ENCODE results near the gene MROH8. TPM values are rescaled to one million over a fixed set of nuclear protein-coding genes. Genes with fewer than 3 reads are reported as not detected.
"Not testable (repeated sequence)": the region's sequence is repeated elsewhere in the genome, so short reads cannot be mapped to it uniquely, and the experiment has no call there.

Gene MROH8
- total RNA-seq, 1 experiment from 2014 or later: 3.3 TPM

GRCh38 chr20:37131486-37131885 lies 47.9 kb downstream of the MROH8 start:
- H3K4me2 ChIP-seq: no peak overlapping the region
- DNase-seq: no peak
- H2AFZ ChIP-seq: no peak overlapping the region
- no peak overlapping the region for H3K4me3 ChIP-seq
- no peaks in the 10 kb centered on the region for H3K79me2 ChIP-seq (ENCODE audit: low read depth)
- POLR2A ChIA-PET (ENCODE audit: unreplicated experiment): no interaction called here
- intact Hi-C loops (cut with micrococcal nuclease; ENCODE audit: unreplicated experiment): no loop called here
- BruUV-seq (replicated peaks): no TSS peak
- H3F3A ChIP-seq (ENCODE audit: insufficient read depth, low read depth): no peaks in the 10 kb centered on the region
- H3K36me3 ChIP-seq (ENCODE audit: low read depth): no peaks in the 10 kb centered on the region
- no peaks in the 10 kb centered on the region for H3K4me1 ChIP-seq (replicated peaks; ENCODE audit: insufficient read depth)
- H3K27me3 ChIP-seq (ENCODE audit: insufficient read depth, low read depth): no peaks in the 10 kb centered on the region; the same call in 1 of the 2 replicates
- CTCF ChIA-PET: no interaction called here
- no peak overlapping the region for H3K27ac ChIP-seq
- no peaks in the 10 kb centered on the region for H4K20me1 ChIP-seq (ENCODE audit: insufficient read depth)
- no peak for TF ChIP-seq EZH2 (IDR thresholded peaks at IDR 0.05; ENCODE audit: low read depth)
- TF ChIP-seq CTCF (conservative IDR thresholded peaks at IDR 0.05): no peak
- H3K9me3 ChIP-seq (ENCODE audit: insufficient read depth, low read depth): no peaks in the 10 kb centered on the region
- no peaks in the 10 kb centered on the region for H3K9me2 ChIP-seq (ENCODE audit: insufficient read depth)

GRCh38 chr20:37128803-37129202 lies 50.5 kb downstream of the MROH8 start:
- TF ChIP-seq CTCF (conservative IDR thresholded peaks at IDR 0.05) (no peak), EZH2 (IDR thresholded peaks at IDR 0.05; ENCODE audit: low read depth) (no peak)
- no peak for DNase-seq
- intact Hi-C loops (cut with micrococcal nuclease; ENCODE audit: unreplicated experiment): no loop called here
- H3K4me3 ChIP-seq: no peak overlapping the region
- H3K27me3 ChIP-seq (ENCODE audit: insufficient read depth, low read depth): no peaks in the 10 kb centered on the region; the same call in 1 of the 2 replicates
- ChIA-PET CTCF (no interaction called here), POLR2A (ENCODE audit: unreplicated experiment) (interaction anchor here (0.7 kb wide), 1 partner anchor 28 kb away, joined by 15 read pairs; no protein-coding TSS in a partner anchor)
- no peak overlapping the region for H2AFZ ChIP-seq
- no peaks in the 10 kb centered on the region for H3K36me3 ChIP-seq (ENCODE audit: low read depth)
- H3K9me2 ChIP-seq (ENCODE audit: insufficient read depth): no peaks in the 10 kb centered on the region
- H3K27ac ChIP-seq: no peak overlapping the region
- no peaks in the 10 kb centered on the region for H4K20me1 ChIP-seq (ENCODE audit: insufficient read depth)
- no peaks in the 10 kb centered on the region for H3F3A ChIP-seq (ENCODE audit: insufficient read depth, low read depth)
- H3K4me2 ChIP-seq: no peak overlapping the region
- no TSS peak for BruUV-seq (replicated peaks)
- H3K79me2 ChIP-seq (ENCODE audit: low read depth): no peaks in the 10 kb centered on the region
- no peaks in the 10 kb centered on the region for H3K4me1 ChIP-seq (replicated peaks; ENCODE audit: insufficient read depth)
- H3K9me3 ChIP-seq (ENCODE audit: insufficient read depth, low read depth): no peaks in the 10 kb centered on the region

- H3K79me2 ChIP-seq (ENCODE audit: low read depth); intact Hi-C loops (cut with micrococcal nuclease; ENCODE audit: unreplicated experiment); H3K4me1 ChIP-seq (replicated peaks; ENCODE audit: insufficient read depth); H3K9me3 ChIP-seq (ENCODE audit: insufficient read depth, low read depth); H3K27ac ChIP-seq; CTCF ChIA-PET; H3K36me3 ChIP-seq (ENCODE audit: low read depth); DNase-seq; H3F3A ChIP-seq (ENCODE audit: insufficient read depth, low read depth); BruUV-seq (replicated peaks); H3K27me3 ChIP-seq (ENCODE audit: insufficient read depth, low read depth); H3K4me3 ChIP-seq; H3K4me2 ChIP-seq; POLR2A ChIA-PET (ENCODE audit: unreplicated experiment); H2AFZ ChIP-seq; H4K20me1 ChIP-seq (ENCODE audit: insufficient read depth); H3K9me2 ChIP-seq (ENCODE audit: insufficient read depth): not testable (repeated sequence)
These were observed 53.1 kb downstream of the MROH8 start for GRCh38 chr20:37126290-37126689.

- H3K4me1 ChIP-seq (replicated peaks; ENCODE audit: insufficient read depth): no peaks in the 10 kb centered on the region
- no peaks in the 10 kb centered on the region for H3K27me3 ChIP-seq (ENCODE audit: insufficient read depth, low read depth)
- no peak for DNase-seq
- no peaks in the 10 kb centered on the region for H3K9me3 ChIP-seq (ENCODE audit: insufficient read depth, low read depth)
- H3K9me2 ChIP-seq (ENCODE audit: insufficient read depth): no peaks in the 10 kb centered on the region
- H3F3A ChIP-seq (ENCODE audit: insufficient read depth, low read depth): no peaks in the 10 kb centered on the region
- no peak for TF ChIP-seq CTCF (conservative IDR thresholded peaks at IDR 0.05)
- no peak for TF ChIP-seq EZH2 (IDR thresholded peaks at IDR 0.05; ENCODE audit: low read depth)
- POLR2A ChIA-PET (ENCODE audit: unreplicated experiment): no interaction called here
- H3K79me2 ChIP-seq (ENCODE audit: low read depth): no peaks in the 10 kb centered on the region
- H3K4me3 ChIP-seq: no peak overlapping the region
- BruUV-seq (replicated peaks): no TSS peak
- CTCF ChIA-PET: no interaction called here
- H3K36me3 ChIP-seq (ENCODE audit: low read depth): no peaks in the 10 kb centered on the region
- no peak overlapping the region for H3K27ac ChIP-seq
- no peaks in the 10 kb centered on the region for H4K20me1 ChIP-seq (ENCODE audit: insufficient read depth)
- no peak overlapping the region for H2AFZ ChIP-seq
- no peak overlapping the region for H3K4me2 ChIP-seq
- intact Hi-C loops (cut with micrococcal nuclease; ENCODE audit: unreplicated experiment): no loop called here
These were observed 55.9 kb downstream of the MROH8 start for GRCh38 chr20:37123441-37123840.
